WTC11 (cell line): Measurements from ENCODE around the gene BHLHE23.

Experiments
- E2F1 ChIP-seq: sonication (generic); formaldehyde crosslinking; IDR thresholded peaks from 2 replicates; pipeline ENCODE4 v1.8.0; 2022; ENCODE audit warnings: mild to moderate bottlenecking, missing genetic modification reagents
- E2F5 ChIP-seq: sonication (generic); formaldehyde crosslinking; IDR thresholded peaks from 2 replicates; pipeline ENCODE4 v1.8.1; 2022; ENCODE audit warnings: mild to moderate bottlenecking, moderate library complexity, missing genetic modification reagents
- HMGXB4 ChIP-seq: sonication (generic); formaldehyde crosslinking; IDR thresholded peaks from 2 replicates; pipeline ENCODE4 v1.8.1; 2023; ENCODE audit warnings: mild to moderate bottlenecking, moderate library complexity, missing genetic modification reagents
- ZNF219 ChIP-seq: sonication (generic); formaldehyde crosslinking; IDR thresholded peaks from 2 replicates; pipeline ENCODE4 v1.8.0; 2023; ENCODE audit warnings: missing genetic modification reagents, mild to moderate bottlenecking, borderline replicate concordance
- ZSCAN18 ChIP-seq: fragments of 250-450 bp; sonication (Bioruptor Pico); IDR thresholded peaks from 2 replicates; pipeline ENCODE4 v2.1.2; 2022; ENCODE audit warnings: mild to moderate bottlenecking, moderate library complexity
- TF ChIP-seq, protein P1 (sequence below): fragments of 200-600 bp; IDR thresholded peaks from 2 replicates; pipeline ENCODE4 v1.8.0; 2022; ENCODE audit warnings: antibody characterized with exemption
- TF ChIP-seq, protein P2 (sequence below): sonication (generic); formaldehyde crosslinking; conservative IDR thresholded peaks from 2 replicates; pipeline ENCODE4 v1.8.1; 2023; ENCODE audit warnings: mild to moderate bottlenecking, low read depth, missing genetic modification reagents, moderate library complexity

- TF ChIP-seq HMGXB4 (CRISPR knock-in tag) (no peak; the same call in 1 of the 2 replicates), ZNF219 (CRISPR knock-in tag) (no peak), E2F1 (CRISPR knock-in tag) (no peak), ZSCAN18 (CRISPR knock-in tag) (no peak), E2F5 (no peak; the same call in 1 of the 2 replicates)
- TF ChIP-seq, protein P1, sequence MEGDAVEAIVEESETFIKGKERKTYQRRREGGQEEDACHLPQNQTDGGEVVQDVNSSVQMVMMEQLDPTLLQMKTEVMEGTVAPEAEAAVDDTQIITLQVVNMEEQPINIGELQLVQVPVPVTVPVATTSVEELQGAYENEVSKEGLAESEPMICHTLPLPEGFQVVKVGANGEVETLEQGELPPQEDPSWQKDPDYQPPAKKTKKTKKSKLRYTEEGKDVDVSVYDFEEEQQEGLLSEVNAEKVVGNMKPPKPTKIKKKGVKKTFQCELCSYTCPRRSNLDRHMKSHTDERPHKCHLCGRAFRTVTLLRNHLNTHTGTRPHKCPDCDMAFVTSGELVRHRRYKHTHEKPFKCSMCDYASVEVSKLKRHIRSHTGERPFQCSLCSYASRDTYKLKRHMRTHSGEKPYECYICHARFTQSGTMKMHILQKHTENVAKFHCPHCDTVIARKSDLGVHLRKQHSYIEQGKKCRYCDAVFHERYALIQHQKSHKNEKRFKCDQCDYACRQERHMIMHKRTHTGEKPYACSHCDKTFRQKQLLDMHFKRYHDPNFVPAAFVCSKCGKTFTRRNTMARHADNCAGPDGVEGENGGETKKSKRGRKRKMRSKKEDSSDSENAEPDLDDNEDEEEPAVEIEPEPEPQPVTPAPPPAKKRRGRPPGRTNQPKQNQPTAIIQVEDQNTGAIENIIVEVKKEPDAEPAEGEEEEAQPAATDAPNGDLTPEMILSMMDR, result peak; percentile 66
- TF ChIP-seq, protein P2, sequence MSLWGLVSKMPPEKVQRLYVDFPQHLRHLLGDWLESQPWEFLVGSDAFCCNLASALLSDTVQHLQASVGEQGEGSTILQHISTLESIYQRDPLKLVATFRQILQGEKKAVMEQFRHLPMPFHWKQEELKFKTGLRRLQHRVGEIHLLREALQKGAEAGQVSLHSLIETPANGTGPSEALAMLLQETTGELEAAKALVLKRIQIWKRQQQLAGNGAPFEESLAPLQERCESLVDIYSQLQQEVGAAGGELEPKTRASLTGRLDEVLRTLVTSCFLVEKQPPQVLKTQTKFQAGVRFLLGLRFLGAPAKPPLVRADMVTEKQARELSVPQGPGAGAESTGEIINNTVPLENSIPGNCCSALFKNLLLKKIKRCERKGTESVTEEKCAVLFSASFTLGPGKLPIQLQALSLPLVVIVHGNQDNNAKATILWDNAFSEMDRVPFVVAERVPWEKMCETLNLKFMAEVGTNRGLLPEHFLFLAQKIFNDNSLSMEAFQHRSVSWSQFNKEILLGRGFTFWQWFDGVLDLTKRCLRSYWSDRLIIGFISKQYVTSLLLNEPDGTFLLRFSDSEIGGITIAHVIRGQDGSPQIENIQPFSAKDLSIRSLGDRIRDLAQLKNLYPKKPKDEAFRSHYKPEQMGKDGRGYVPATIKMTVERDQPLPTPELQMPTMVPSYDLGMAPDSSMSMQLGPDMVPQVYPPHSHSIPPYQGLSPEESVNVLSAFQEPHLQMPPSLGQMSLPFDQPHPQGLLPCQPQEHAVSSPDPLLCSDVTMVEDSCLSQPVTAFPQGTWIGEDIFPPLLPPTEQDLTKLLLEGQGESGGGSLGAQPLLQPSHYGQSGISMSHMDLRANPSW, result no peak
Measured at GRCh38 chr20:62971950-62972844, 34.6 kb downstream of the BHLHE23 start.
